Measurements from ENCODE around the gene DIS3. TPM values are rescaled to one million over a fixed set of nuclear protein-coding genes. Genes with fewer than 3 reads are reported as not detected.
A peak's percentile ranks its signal among the peaks of the same experiment; 100 is the strongest.

The DIS3 gene
- total and polyA plus RNA-seq, 9 of the 15 experiments (the other 6 are each of a cell fraction or from before 2014, with no cell fraction given), result 6.0 to 48.9 (median 34.2) TPM

DNA sequence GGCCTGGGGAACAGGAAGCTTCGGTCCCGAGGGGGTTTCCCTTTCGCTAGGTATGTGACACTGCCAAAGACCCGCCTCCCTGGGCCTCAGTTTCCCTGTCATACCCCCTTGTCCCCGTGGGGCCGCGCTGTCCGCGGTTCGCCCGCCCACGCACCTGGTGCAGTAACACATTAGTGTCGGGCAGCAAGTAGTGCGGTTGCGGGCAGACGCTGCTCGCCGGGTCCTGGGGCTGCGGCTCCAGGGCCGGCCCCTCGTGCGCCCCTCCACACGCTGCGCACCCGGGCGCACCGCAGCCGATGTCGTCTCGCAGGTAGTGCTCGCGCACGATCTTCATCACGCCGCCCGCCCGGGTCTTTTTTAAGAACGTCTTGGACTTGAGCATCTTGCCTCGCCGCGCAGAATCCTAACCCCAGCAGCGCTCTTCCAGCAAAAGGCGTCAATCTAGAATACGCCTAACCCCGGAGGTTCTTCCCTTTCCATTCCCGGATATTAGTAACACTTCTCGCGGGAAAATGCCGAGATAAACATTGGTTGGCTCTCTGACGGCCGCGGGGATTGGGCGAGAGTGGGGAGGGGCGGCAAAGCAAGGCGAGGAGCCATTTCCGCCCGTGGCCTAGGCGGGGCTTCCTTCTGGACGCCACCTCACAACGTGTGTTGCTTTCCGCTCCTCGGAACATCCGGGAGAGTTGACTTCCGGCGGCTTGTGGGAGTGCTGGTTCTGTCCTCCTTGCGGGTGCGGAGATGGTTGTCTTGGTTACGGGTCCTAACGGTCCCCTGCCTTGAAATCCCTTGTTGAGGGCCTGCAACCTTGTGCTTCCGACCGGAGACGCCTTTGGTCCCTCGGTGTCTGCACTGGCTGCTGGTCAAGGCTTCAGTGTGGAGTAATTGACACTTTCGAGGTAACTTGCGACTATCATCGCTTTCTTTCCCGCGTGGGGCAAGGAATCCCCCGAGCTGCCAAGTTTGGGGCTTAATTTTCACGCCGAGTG lies at the start of gene DIS3, which contains the start of gene PIBF1 (continued):
- TF ChIP-seq, protein P1, sequence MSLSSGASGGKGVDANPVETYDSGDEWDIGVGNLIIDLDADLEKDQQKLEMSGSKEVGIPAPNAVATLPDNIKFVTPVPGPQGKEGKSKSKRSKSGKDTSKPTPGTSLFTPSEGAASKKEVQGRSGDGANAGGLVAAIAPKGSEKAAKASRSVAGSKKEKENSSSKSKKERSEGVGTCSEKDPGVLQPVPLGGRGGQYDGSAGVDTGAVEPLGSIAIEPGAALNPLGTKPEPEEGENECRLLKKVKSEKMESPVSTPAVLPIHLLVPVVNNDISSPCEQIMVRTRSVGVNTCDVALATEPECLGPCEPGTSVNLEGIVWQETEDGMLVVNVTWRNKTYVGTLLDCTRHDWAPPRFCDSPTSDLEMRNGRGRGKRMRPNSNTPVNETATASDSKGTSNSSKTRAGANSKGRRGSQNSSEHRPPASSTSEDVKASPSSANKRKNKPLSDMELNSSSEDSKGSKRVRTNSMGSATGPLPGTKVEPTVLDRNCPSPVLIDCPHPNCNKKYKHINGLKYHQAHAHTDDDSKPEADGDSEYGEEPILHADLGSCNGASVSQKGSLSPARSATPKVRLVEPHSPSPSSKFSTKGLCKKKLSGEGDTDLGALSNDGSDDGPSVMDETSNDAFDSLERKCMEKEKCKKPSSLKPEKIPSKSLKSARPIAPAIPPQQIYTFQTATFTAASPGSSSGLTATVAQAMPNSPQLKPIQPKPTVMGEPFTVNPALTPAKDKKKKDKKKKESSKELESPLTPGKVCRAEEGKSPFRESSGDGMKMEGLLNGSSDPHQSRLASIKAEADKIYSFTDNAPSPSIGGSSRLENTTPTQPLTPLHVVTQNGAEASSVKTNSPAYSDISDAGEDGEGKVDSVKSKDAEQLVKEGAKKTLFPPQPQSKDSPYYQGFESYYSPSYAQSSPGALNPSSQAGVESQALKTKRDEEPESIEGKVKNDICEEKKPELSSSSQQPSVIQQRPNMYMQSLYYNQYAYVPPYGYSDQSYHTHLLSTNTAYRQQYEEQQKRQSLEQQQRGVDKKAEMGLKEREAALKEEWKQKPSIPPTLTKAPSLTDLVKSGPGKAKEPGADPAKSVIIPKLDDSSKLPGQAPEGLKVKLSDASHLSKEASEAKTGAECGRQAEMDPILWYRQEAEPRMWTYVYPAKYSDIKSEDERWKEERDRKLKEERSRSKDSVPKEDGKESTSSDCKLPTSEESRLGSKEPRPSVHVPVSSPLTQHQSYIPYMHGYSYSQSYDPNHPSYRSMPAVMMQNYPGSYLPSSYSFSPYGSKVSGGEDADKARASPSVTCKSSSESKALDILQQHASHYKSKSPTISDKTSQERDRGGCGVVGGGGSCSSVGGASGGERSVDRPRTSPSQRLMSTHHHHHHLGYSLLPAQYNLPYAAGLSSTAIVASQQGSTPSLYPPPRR (CRISPR knock-in tag; IDR thresholded peaks at IDR 0.05; ENCODE audit: borderline replicate concordance), result no peak
- TF ChIP-seq NFXL1 (CRISPR knock-in tag; IDR thresholded peaks at IDR 0.05) (no peak), ARID2 (IDR thresholded peaks at IDR 0.05) (no peak), RBM15 (IDR thresholded peaks at IDR 0.05; ENCODE audit: insufficient read depth, low read length) (no peak), TARDBP (IDR thresholded peaks at IDR 0.05) (no peak), CCNT2 (IDR thresholded peaks at IDR 0.05; ENCODE audit: borderline replicate concordance, extremely low read depth, insufficient read length, low read depth, low read length) (no peak), POLR2H (tag; IDR thresholded peaks at IDR 0.05; ENCODE audit: low read depth) (peak; percentile 45; the same call in 1 of the 2 replicates), PHF8 (IDR thresholded peaks at IDR 0.05; ENCODE audit: borderline replicate concordance, low read length) (peak; percentile 80; the same call in 1 of the 2 replicates), ELF4 (CRISPR knock-in tag; IDR thresholded peaks at IDR 0.05) (no peak), SUPT5H (IDR thresholded peaks at IDR 0.05) (peak; percentile 85), RCOR1 (IDR thresholded peaks at IDR 0.05; ENCODE audit: borderline replicate concordance in 1 of 2, low read depth in 2 of 2, low read length in 2 of 2) (0 out of 4 replicates have a peak, but pooled peaks of 1 of the 2 experiments have one; percentile 23), ZKSCAN8 (CRISPR knock-in tag; IDR thresholded peaks at IDR 0.05) (no peak), FIP1L1 (IDR thresholded peaks at IDR 0.05; ENCODE audit: low read depth, low read length, poor library complexity, severe bottlenecking) (no peak)
- TF ChIP-seq, protein P2, sequence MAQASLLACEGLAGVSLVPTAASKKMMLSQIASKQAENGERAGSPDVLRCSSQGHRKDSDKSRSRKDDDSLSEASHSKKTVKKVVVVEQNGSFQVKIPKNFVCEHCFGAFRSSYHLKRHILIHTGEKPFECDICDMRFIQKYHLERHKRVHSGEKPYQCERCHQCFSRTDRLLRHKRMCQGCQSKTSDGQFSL (CRISPR knock-in tag; IDR thresholded peaks at IDR 0.05), result no peak
- TF ChIP-seq, protein P2 (tag; IDR thresholded peaks at IDR 0.05), result no peak
- TF ChIP-seq, protein P3, sequence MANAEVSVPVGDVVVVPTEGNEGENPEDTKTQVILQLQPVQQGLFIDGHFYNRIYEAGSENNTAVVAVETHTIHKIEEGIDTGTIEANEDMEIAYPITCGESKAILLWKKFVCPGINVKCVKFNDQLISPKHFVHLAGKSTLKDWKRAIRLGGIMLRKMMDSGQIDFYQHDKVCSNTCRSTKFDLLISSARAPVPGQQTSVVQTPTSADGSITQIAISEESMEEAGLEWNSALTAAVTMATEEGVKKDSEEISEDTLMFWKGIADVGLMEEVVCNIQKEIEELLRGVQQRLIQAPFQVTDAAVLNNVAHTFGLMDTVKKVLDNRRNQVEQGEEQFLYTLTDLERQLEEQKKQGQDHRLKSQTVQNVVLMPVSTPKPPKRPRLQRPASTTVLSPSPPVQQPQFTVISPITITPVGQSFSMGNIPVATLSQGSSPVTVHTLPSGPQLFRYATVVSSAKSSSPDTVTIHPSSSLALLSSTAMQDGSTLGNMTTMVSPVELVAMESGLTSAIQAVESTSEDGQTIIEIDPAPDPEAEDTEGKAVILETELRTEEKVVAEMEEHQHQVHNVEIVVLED (CRISPR knock-in tag; IDR thresholded peaks at IDR 0.05), result no peak
- TF ChIP-seq, protein P4, sequence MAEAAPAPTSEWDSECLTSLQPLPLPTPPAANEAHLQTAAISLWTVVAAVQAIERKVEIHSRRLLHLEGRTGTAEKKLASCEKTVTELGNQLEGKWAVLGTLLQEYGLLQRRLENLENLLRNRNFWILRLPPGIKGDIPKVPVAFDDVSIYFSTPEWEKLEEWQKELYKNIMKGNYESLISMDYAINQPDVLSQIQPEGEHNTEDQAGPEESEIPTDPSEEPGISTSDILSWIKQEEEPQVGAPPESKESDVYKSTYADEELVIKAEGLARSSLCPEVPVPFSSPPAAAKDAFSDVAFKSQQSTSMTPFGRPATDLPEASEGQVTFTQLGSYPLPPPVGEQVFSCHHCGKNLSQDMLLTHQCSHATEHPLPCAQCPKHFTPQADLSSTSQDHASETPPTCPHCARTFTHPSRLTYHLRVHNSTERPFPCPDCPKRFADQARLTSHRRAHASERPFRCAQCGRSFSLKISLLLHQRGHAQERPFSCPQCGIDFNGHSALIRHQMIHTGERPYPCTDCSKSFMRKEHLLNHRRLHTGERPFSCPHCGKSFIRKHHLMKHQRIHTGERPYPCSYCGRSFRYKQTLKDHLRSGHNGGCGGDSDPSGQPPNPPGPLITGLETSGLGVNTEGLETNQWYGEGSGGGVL (CRISPR knock-in tag; IDR thresholded peaks at IDR 0.05), result no peak
